Heart right ventricle (tissue), 16 donors: ENCODE results near the gene MEN1. TPM values are rescaled to one million over a fixed set of nuclear protein-coding genes. Genes with fewer than 3 reads are reported as not detected.

Experiments
- ATAC-seq, 8 donors: fragments of 200-7000 bp; cut with Tn5 transposase; one replicate each; pipeline ENCODE4 v1.9.1; 2020; ENCODE audit warnings: mild to moderate bottlenecking in 8 of 8, moderate library complexity in 8 of 8, moderate number of reproducible peaks in 1 of 8
- DNase-seq, 2 donors: peaks; one replicate each; pipeline ENCODE4 v3.0.0-alpha.2; 2020
- H3K27ac ChIP-seq, 10 donors: fragments of 200-600 bp; sonication (generic) in 2 of 10; one replicate each; pipeline versions ENCODE4 v1.5.0 to v1.8.0; 2020 to 2022; ENCODE audit warnings: mild to moderate bottlenecking in 3 of 10
- H3K27me3 ChIP-seq, 7 donors: fragments of 200-600 bp; one replicate each; pipeline ENCODE4 v1.8.0; 2021 to 2022; ENCODE audit warnings: mild to moderate bottlenecking in 2 of 7
- H3K36me3 ChIP-seq, 9 donors: fragments of 200-600 bp; sonication (generic) in 1 of 9; one replicate each; pipeline versions ENCODE4 v1.5.0 to v1.8.0; 2020 to 2022; ENCODE audit warnings: mild to moderate bottlenecking in 2 of 9
- H3K4me1 ChIP-seq, 9 donors: fragments of 200-600 bp; sonication (generic) in 1 of 9; one replicate each; pipeline versions ENCODE4 v1.5.0 to v1.8.0; 2020 to 2022; ENCODE audit warnings: mild to moderate bottlenecking in 4 of 9
- H3K4me3 ChIP-seq, 10 donors: fragments of 200-600 bp; sonication (generic) in 2 of 10; one replicate each; pipeline versions ENCODE4 v1.5.0 to v1.8.0; 2020 to 2022; ENCODE audit warnings: mild to moderate bottlenecking in 7 of 10, moderate library complexity in 2 of 10
- H3K9me3 ChIP-seq, 11 donors: fragments of 200-600 bp in 10 of 11; sonication (generic) in 2 of 11; one replicate each; pipeline versions ENCODE4 v1.5.0 to v1.8.0; 2013 to 2022; ENCODE audit warnings: mild to moderate bottlenecking in 2 of 11, control low read depth in 1 of 11, moderate library complexity in 1 of 11
- CTCF ChIP-seq, 9 donors: fragments of 200-600 bp; sonication (generic) in 2 of 9; IDR thresholded peaks; one replicate each; pipeline versions ENCODE4 v1.5.0 to v1.8.0; 2021 to 2022; ENCODE audit warnings: antibody characterized with exemption in 9 of 9, mild to moderate bottlenecking in 5 of 9, moderate library complexity in 1 of 9
- WGBS, 2 donors: extraction: QIAGEN DNeasy Blood & Tissue Kit; methylation state at CpG; one replicate each; pipeline ENCODE4 v1.1.7; 2013; ENCODE audit warnings: inconsistent platforms in 1 of 2; 5-methylcytosine and 5-hydroxymethylcytosine counted together
- intact Hi-C, 10 donors: fragments of 100-400 bp; cut with DNase I; formaldehyde crosslinking; loops; one replicate each; pipeline versions ENCODE4 v1.11.1 to v1.14.2; 2022
- polyA plus RNA-seq, 2 donors: library from polyadenylated mRNA; stranded (reverse); fragments of 200-250 nt; gene quantifications; one replicate each; pipeline ENCODE4 v1.2.3, GENCODE V29; 2013
- total RNA-seq, 10 donors: library from RNA; stranded (reverse); fragmentation: NEBNext Ultra II Directional in 3 of 10; extraction: Animal tissue kit (Norgen Biotek cat#: 25700) in 3 of 10; gene quantifications; one replicate each; pipeline versions ENCODE4 v1.2.1 to v1.2.4, GENCODE V29; 2021 to 2023
- donor health status: Arrhythmogenic right ventricular cardiomyopathy.
- donor health status: ischemic (EF 13 %, LVEDD 7.1; RV severe dilation, severe dysfunction).
- donor health status: healthy with polysubstance abuse.
- donor health status: DM: no; HTN: yes; CAD: no.
- donor health status: DM: no; HTN: no; CAD: no.
- donor health status: ischemic (EF 25% LVEDD 6.9; RV normal size, moderate dysfunction).
- donor health status: ischemic (EF 25% LVEDD 5.7; RV mildly dilated, moderate dysfunction).
- donor health status: healthy.
- donor health status: DM: yes; HTN: yes; CAD: no.
- donor health status: Ischemic cardiomyopathy.
- donor health status: ischemic (EF 35%, LVEDD 5.7; RV mildly dilated, moderate dysfunction).
- donor health status: nonischemic (EF 11% LVEDD 7.7; RV severe dilation, severe dysfunction).
- donor health status: DM: yes; HTN: yes; CAD: no.
- donor health status: PGD.
- donor health status: ischemic (EF 29% LVEDD 5.4; RV normal size, mild dysfunction).
- donor health status: nonischemic (EF 23%, LVEDD 6.1; RV moderate dilation, normal function).

The MEN1 gene
- total and polyA plus RNA-seq, 12 donors, result 5.8 to 12.5 (median 8.7) TPM

- Histone ChIP-seq H3K4me3 (peak overlapping the region in 7 of 10 donors; percentile 6 to 41 (median 20)), H3K36me3 (peaks cover 0 to 80% (median 15%) of the 10 kb centered on the region in 9 donors), H3K9me3 (no peaks in the 10 kb centered on the region), H3K27ac (peak overlapping the region; percentile 31 to 96 (median 87)), H3K4me1 (peaks cover 48 to 100% (median 100%) of the 10 kb centered on the region in 9 donors), H3K27me3 (no peaks in the 10 kb centered on the region)
- DNase-seq, result peak; percentile 80 to 83
- ATAC-seq, result peak; percentile 62 to 87 (median 80)
- intact Hi-C loops, result loop anchor here in 2 of 10 donors (2.0 kb wide), 2 partner anchors 22 to 24 kb away; partner anchors contain the start of gene EHD1 (in 1 of the 2)
- TF ChIP-seq CTCF (IDR thresholded peaks at IDR 0.05), result peak in 2 of 9 donors; percentile 10
- 59 to 62% methylated on average over 45 of the region's 45 CpGs for WGBS, 2 donors
Measured at GRCh38 chr11:64854534-64855502, 44.5 kb upstream of the MEN1 start.

GRCh38 chr11:64854157-64854533 is 43.8 kb upstream of the MEN1 start:
- TF ChIP-seq CTCF (IDR thresholded peaks at IDR 0.05), result no peak
- 91 to 93% methylated on average over 25 of the region's 25 CpGs for WGBS, 2 donors
- Histone ChIP-seq H3K9me3 (no peaks in the 10 kb centered on the region), H3K36me3 (peaks cover 0 to 73% (median 9%) of the 10 kb centered on the region in 9 donors), H3K27me3 (no peaks in the 10 kb centered on the region), H3K4me1 (peaks cover 51 to 100% (median 100%) of the 10 kb centered on the region in 9 donors), H3K4me3 (peak overlapping the region in 8 of 10 donors; percentile 6 to 41 (median 19)), H3K27ac (peak overlapping the region; percentile 31 to 96 (median 87))
- DNase-seq (no peak), ATAC-seq (no peak)
- intact Hi-C loops, result loop anchor here in 2 of 10 donors (2.0 kb wide), 2 partner anchors 23 to 25 kb away; partner anchors contain the start of gene EHD1 (in 1 of the 2)

DNA sequence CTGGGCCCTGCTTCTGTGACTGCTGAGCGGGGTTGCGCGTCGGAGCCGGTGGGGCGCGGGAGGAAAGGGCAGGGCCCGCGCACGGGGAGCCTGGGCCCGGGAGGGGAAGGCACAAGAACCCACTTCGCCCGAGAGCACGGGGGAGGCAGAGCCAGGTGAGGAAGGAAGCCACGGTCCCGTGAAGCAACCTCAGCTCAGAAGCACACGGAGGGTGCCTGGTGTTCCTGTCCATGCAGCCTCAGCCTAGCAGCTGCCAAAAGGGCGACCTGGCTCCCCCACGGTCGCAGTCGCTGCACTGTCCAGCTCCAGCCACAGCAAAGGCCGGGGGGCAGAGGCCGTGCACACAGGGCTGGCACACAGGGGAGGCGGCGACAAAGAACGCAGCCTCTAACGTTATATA is 43.4 kb upstream of the MEN1 start:
- intact Hi-C loops, result loop anchor here in 2 of 10 donors (2.0 kb wide), 2 partner anchors 23 to 25 kb away; partner anchors contain the start of gene EHD1 (in 1 of the 2)
- Histone ChIP-seq H3K27ac (peak overlapping the region; percentile 36 to 96 (median 87)), H3K4me3 (peak overlapping the region in 8 of 10 donors; percentile 6 to 41 (median 19)), H3K27me3 (no peaks in the 10 kb centered on the region), H3K4me1 (peaks cover 51 to 100% (median 100%) of the 10 kb centered on the region in 9 donors), H3K9me3 (no peaks in the 10 kb centered on the region), H3K36me3 (peaks cover 0 to 69% (median 9%) of the 10 kb centered on the region in 9 donors)
- no peak for DNase-seq
- TF ChIP-seq CTCF (IDR thresholded peaks at IDR 0.05), result no peak
- 61 to 74% methylated on average over 24 to 27 of the region's 27 CpGs for WGBS, 2 donors
- no peak for ATAC-seq

DNA sequence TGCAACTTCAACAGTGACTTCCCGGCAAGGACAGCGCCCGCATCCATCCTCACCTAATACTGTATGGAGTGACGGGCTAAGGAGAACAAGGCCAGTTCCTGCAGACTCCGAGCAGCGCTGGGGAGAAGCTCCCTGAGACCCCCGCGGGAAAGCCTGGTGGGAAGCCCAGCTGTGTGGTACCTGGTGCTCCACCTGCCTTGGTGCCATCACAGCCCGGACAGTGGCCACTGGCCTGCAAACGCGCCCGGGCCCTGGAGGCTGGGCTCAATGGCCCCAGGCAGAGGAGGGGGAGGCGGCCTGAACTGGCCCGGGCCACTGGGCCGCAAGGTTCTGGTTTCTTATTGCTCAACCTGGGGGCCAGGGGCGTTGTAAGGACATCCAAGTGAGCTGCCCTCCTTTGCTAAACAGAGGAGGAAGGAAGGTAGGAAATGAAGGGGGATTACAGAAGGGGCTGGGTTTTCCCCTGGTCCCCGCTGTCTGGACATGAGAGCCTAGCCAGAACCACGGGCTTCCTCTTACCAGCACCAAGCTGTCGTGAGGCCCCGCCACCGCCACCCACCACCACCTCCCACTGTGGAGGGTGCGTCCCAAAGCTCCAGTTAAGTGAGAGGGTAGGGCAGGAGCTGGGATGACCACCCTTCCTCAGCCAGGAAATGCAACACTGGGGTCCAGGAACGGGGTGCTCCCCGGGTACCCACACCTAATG is 42.6 kb upstream of the MEN1 start:
- 73 to 75% methylated on average over 24 of the region's 24 CpGs for WGBS, 2 donors
- peak overlapping the region; percentile 36 to 96 (median 87) for H3K27ac ChIP-seq
- peaks cover 0 to 61% (median 9%) of the 10 kb centered on the region in 9 donors for H3K36me3 ChIP-seq
- H3K27me3 ChIP-seq, result no peaks in the 10 kb centered on the region
- H3K4me1 ChIP-seq, result peaks cover 55 to 100% (median 100%) of the 10 kb centered on the region in 9 donors
- H3K9me3 ChIP-seq, result no peaks in the 10 kb centered on the region
- DNase-seq, result no peak
- no peak for ATAC-seq
- intact Hi-C loops, result no loop called here
- TF ChIP-seq CTCF (IDR thresholded peaks at IDR 0.05), result no peak
- H3K4me3 ChIP-seq, result peak overlapping the region in 2 of 10 donors; percentile 6 to 20
